HepG2 (cell line): Measurements from ENCODE around the gene BFAR. TPM values are rescaled to one million over a fixed set of nuclear protein-coding genes. Genes with fewer than 3 reads are reported as not detected.

Source experiments
- ARID4A ChIP-seq: sonication (generic); formaldehyde crosslinking; IDR thresholded peaks from 2 replicates; pipeline ENCODE4 v1.5.0; 2020; ENCODE audit warnings: mild to moderate bottlenecking, missing genetic modification reagents, borderline replicate concordance
- HMG20B ChIP-seq: conservative IDR thresholded peaks from 2 replicates; pipeline ENCODE4 v1.6.1; 2016; ENCODE audit warnings: missing genetic modification reagents, missing compliant biosample characterization
- MAFF ChIP-seq: IDR thresholded peaks from 2 replicates; pipeline ENCODE4 v1.6.1; 2011; ENCODE audit warnings: low read depth, low read length, improper control_type of control experiment
- MED1 ChIP-seq: sonication (generic); formaldehyde crosslinking; IDR thresholded peaks from 2 replicates; pipeline ENCODE4 v1.4.0; 2020; ENCODE audit warnings: missing genetic modification reagents
- MYPOP ChIP-seq: sonication (generic); formaldehyde crosslinking; IDR thresholded peaks from 2 replicates; pipeline ENCODE4 v1.8.1; 2023; ENCODE audit warnings: mild to moderate bottlenecking, moderate library complexity, missing genetic modification reagents
- NFIB ChIP-seq: sonication (generic); formaldehyde crosslinking; IDR thresholded peaks from 2 replicates; pipeline ENCODE4 v1.9.0; 2021; ENCODE audit warnings: missing genetic modification reagents, mild to moderate bottlenecking, borderline replicate concordance
- PHF5A ChIP-seq: IDR thresholded peaks from one replicate; pipeline ENCODE4 v1.6.1; 2018; ENCODE audit warnings: low read depth, missing genetic modification reagents; ENCODE audit not compliant: unreplicated experiment
- SNAPC2 ChIP-seq: sonication (generic); formaldehyde crosslinking; IDR thresholded peaks from 2 replicates; pipeline ENCODE4 v1.8.1; 2022; ENCODE audit warnings: mild to moderate bottlenecking, missing genetic modification reagents
- SP140L ChIP-seq: sonication (generic); formaldehyde crosslinking; IDR thresholded peaks from 2 replicates; pipeline ENCODE4 v1.4.0; 2020; ENCODE audit warnings: missing genetic modification reagents, borderline replicate concordance
- TBX2 ChIP-seq: sonication (generic); formaldehyde crosslinking; IDR thresholded peaks from 2 replicates; pipeline ENCODE4 v1.5.0; 2020; ENCODE audit warnings: missing genetic modification reagents, mild to moderate bottlenecking, borderline replicate concordance
- TRIM24 ChIP-seq: sonication (generic); formaldehyde crosslinking; IDR thresholded peaks from 2 replicates; pipeline ENCODE4 v1.8.0; 2022; ENCODE audit warnings: mild to moderate bottlenecking, missing genetic modification reagents
- ZFP36 ChIP-seq: fragments of 150-350 bp; IDR thresholded peaks from 2 replicates; pipeline ENCODE4 v1.6.1; 2018; ENCODE audit warnings: borderline replicate concordance, low read length, low read depth; ENCODE audit not compliant: partially characterized antibody
- ZFP36L2 ChIP-seq: sonication (generic); formaldehyde crosslinking; IDR thresholded peaks from 2 replicates; pipeline ENCODE4 v1.4.0; 2020; ENCODE audit warnings: missing genetic modification reagents
- ZFP82 ChIP-seq: sonication (generic); formaldehyde crosslinking; IDR thresholded peaks from 2 replicates; pipeline ENCODE4 v1.5.1; 2020; ENCODE audit warnings: mild to moderate bottlenecking, missing genetic modification reagents, borderline replicate concordance
- ZIK1 ChIP-seq: sonication (generic); formaldehyde crosslinking; IDR thresholded peaks from 2 replicates; pipeline ENCODE4 v1.5.0; 2020; ENCODE audit warnings: mild to moderate bottlenecking, low read depth, missing genetic modification reagents, borderline replicate concordance
- ZNF3 ChIP-seq: IDR thresholded peaks from 2 replicates; pipeline ENCODE4 v1.7.0; 2017; ENCODE audit warnings: inconsistent platforms
- ZNF430 ChIP-seq: sonication (generic); formaldehyde crosslinking; IDR thresholded peaks from 2 replicates; pipeline ENCODE4 v1.9.0; 2021; ENCODE audit warnings: mild to moderate bottlenecking, missing genetic modification reagents
- ZNF441 ChIP-seq: sonication (generic); formaldehyde crosslinking; IDR thresholded peaks from 2 replicates; pipeline ENCODE4 v1.7.0; 2021; ENCODE audit warnings: missing genetic modification reagents, borderline replicate concordance
- ZNF460 ChIP-seq: sonication (generic); formaldehyde crosslinking; IDR thresholded peaks from 2 replicates; pipeline ENCODE4 v1.5.1; 2020; ENCODE audit warnings: missing genetic modification reagents, mild to moderate bottlenecking, borderline replicate concordance
- ZNF775 ChIP-seq: sonication (generic); formaldehyde crosslinking; IDR thresholded peaks from 2 replicates; pipeline ENCODE4 v1.4.0; 2020; ENCODE audit warnings: missing genetic modification reagents, mild to moderate bottlenecking, moderate library complexity, borderline replicate concordance
- ZSCAN21 ChIP-seq: sonication (generic); formaldehyde crosslinking; IDR thresholded peaks from 2 replicates; pipeline ENCODE4 v1.8.0; 2022; ENCODE audit warnings: mild to moderate bottlenecking, missing genetic modification reagents, moderate library complexity, borderline replicate concordance
- polyA plus RNA-seq, 8 experiments: library from polyadenylated mRNA; depleted of rRNA in 3 of 8; stranded (reverse) in 7 of 8; unstranded in 1 of 8; fragments of >200 nt; fragmentation: Illumina TruSeq in 4 of 8; extraction: Trizol in 4 of 8; gene quantifications; 2 replicates each; pipeline versions ENCODE4 v1.2.1 to v1.2.3, GENCODE V29; 2011 to 2016; ENCODE audit warnings: low read depth in 4 of 8, missing spikeins in 1 of 8, mixed read lengths in 1 of 8; ENCODE audit not compliant: insufficient read depth in 1 of 8
- total RNA-seq, 5 experiments: library from RNA; depleted of rRNA; stranded (reverse); fragments of >200 nt; fragmentation: Illumina TruSeq; extraction: Trizol; gene quantifications; 2 replicates each; pipeline ENCODE4 v1.2.3, GENCODE V29; 2016; ENCODE audit warnings: low read depth in 1 of 5
- TF ChIP-seq, protein P1 (sequence below): sonication (generic); formaldehyde crosslinking; IDR thresholded peaks from 2 replicates; pipeline ENCODE4 v1.4.0; 2020; ENCODE audit warnings: mild to moderate bottlenecking, missing genetic modification reagents, borderline replicate concordance

The BFAR gene
- total and polyA plus RNA-seq, 2 of the 13 experiments (the other 11 are each of a cell fraction or from before 2014, with no cell fraction given) = 96.9 to 120 TPM

- TF ChIP-seq, protein P1, sequence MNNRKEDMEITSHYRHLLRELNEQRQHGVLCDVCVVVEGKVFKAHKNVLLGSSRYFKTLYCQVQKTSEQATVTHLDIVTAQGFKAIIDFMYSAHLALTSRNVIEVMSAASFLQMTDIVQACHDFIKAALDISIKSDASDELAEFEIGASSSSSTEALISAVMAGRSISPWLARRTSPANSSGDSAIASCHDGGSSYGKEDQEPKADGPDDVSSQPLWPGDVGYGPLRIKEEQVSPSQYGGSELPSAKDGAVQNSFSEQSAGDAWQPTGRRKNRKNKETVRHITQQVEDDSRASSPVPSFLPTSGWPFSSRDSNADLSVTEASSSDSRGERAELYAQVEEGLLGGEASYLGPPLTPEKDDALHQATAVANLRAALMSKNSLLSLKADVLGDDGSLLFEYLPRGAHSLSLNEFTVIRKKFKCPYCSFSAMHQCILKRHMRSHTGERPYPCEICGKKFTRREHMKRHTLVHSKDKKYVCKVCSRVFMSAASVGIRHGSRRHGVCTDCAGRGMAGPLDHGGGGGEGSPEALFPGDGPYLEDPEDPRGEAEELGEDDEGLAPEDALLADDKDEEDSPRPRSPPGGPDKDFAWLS (CRISPR knock-in tag) = no peak
- TF ChIP-seq NFIB (CRISPR knock-in tag) (no peak), ARID4A (peak; percentile 94), ZNF775 (CRISPR knock-in tag) (no peak), TRIM24 (no peak), ZFP36L2 (CRISPR knock-in tag) (peak; percentile 72), ZSCAN21 (CRISPR knock-in tag) (peak; percentile 95; the same call in 1 of the 2 replicates), ZIK1 (CRISPR knock-in tag) (no peak), ZNF441 (CRISPR knock-in tag) (peak; percentile 89; the same call in 1 of the 2 replicates), MED1 (CRISPR knock-in tag) (peak; percentile 92), TBX2 (CRISPR knock-in tag) (peak; percentile 62; the same call in 1 of the 2 replicates), ZNF3 (CRISPR knock-in tag) (0 out of 2 replicates have a peak, but pooled peaks have one; percentile 35), ZNF460 (CRISPR knock-in tag) (no peak; the same call in 1 of the 2 replicates), MAFF (no peak), SNAPC2 (CRISPR knock-in tag) (peak; percentile 87; the same call in 1 of the 2 replicates), ZFP82 (CRISPR knock-in tag) (no peak; the same call in 1 of the 2 replicates), MYPOP (CRISPR knock-in tag) (peak; percentile 85), ZFP36 (no peak), SP140L (CRISPR knock-in tag) (peak; percentile 91; the same call in 1 of the 2 replicates), PHF5A (CRISPR knock-in tag) (peak; percentile 94), ZNF430 (peak; percentile 84; the same call in 1 of the 2 replicates), HMG20B (CRISPR knock-in tag) (peak; percentile 74)
Observed at GRCh38 chr16:14632693-14633569, at the start of gene BFAR (continued).
